ACC112 (cell line): ENCODE measurements around the gene FCHSD2.

Source experiments
- H2AFZ ChIP-seq: fragments of 200-600 bp; sonication (generic); one replicate; pipeline ENCODE4 v1.6.0; 2017; ENCODE audit warnings: antibody characterized with exemption, low read length; ENCODE audit not compliant: unreplicated experiment
- H3K27ac ChIP-seq: fragments of 200-600 bp; sonication (generic); 2 replicates; pipeline ENCODE4 v1.5.1; 2014; ENCODE audit warnings: low read depth, mild to moderate bottlenecking, antibody characterized with exemption, low read length, moderate library complexity
- H3K27me3 ChIP-seq: fragments of 200-600 bp; sonication (generic); 2 replicates; pipeline ENCODE4 v1.6.1; 2014; ENCODE audit warnings: mild to moderate bottlenecking, antibody characterized with exemption, low read length, moderate library complexity, mixed read lengths; ENCODE audit not compliant: insufficient read depth
- H3K36me3 ChIP-seq: fragments of 200-600 bp; sonication (generic); 2 replicates; pipeline ENCODE4 v1.6.1; 2016; ENCODE audit warnings: mild to moderate bottlenecking, antibody characterized with exemption, low read length, moderate library complexity, mixed read lengths; ENCODE audit not compliant: insufficient read depth
- H3K4me1 ChIP-seq: fragments of 200-600 bp; sonication (generic); one replicate; pipeline ENCODE4 v1.6.1; 2016; ENCODE audit warnings: low read length, mixed read lengths; ENCODE audit not compliant: insufficient read depth, unreplicated experiment, control insufficient read depth
- H3K4me3 ChIP-seq: fragments of 200-600 bp; sonication (generic); 2 replicates; pipeline ENCODE4 v1.5.1; 2014; ENCODE audit warnings: mild to moderate bottlenecking, low read depth, low read length
- H3K79me2 ChIP-seq: fragments of 200-600 bp; sonication (generic); one replicate; pipeline ENCODE4 v1.6.0; 2016; ENCODE audit warnings: low read length; ENCODE audit not compliant: control insufficient read depth, unreplicated experiment, insufficient read depth

FCHSD2 gene

GRCh38 chr11:73184953-73185671 lies 43.0 kb upstream of the FCHSD2 start:
- Histone ChIP-seq H3K27ac (peak overlapping the region; percentile 74), H3K36me3 (no peaks in the 10 kb centered on the region), H3K4me1 (peaks cover 31% of the 10 kb centered on the region), H3K4me3 (peak overlapping the region; percentile 38), H2AFZ (peak overlapping the region; percentile 40), H3K79me2 (no peaks in the 10 kb centered on the region), H3K27me3 (no peaks in the 10 kb centered on the region)

- Histone ChIP-seq H3K4me1 (peaks cover 28% of the 10 kb centered on the region), H3K27ac (no peak overlapping the region), H3K27me3 (no peaks in the 10 kb centered on the region), H3K4me3 (no peak overlapping the region), H3K36me3 (no peaks in the 10 kb centered on the region), H3K79me2 (no peaks in the 10 kb centered on the region), H2AFZ (no peak overlapping the region)
These were observed 40.8 kb upstream of the FCHSD2 start for GRCh38 chr11:73182824-73183321.

GRCh38 chr11:73178681-73179080 lies 36.6 kb upstream of the FCHSD2 start:
- Histone ChIP-seq H2AFZ (no peak overlapping the region), H3K79me2 (no peaks in the 10 kb centered on the region), H3K36me3 (no peaks in the 10 kb centered on the region), H3K4me1 (peaks cover 9% of the 10 kb centered on the region), H3K27me3 (no peaks in the 10 kb centered on the region), H3K27ac (no peak overlapping the region), H3K4me3 (no peak overlapping the region)

- Histone ChIP-seq H3K27ac (no peak overlapping the region), H3K27me3 (no peaks in the 10 kb centered on the region), H3K36me3 (no peaks in the 10 kb centered on the region), H3K4me1 (peaks cover 9% of the 10 kb centered on the region), H3K4me3 (no peak overlapping the region), H3K79me2 (no peaks in the 10 kb centered on the region), H2AFZ (peak overlapping the region; percentile 55)
These were observed 35.8 kb upstream of the FCHSD2 start for GRCh38 chr11:73177778-73178539.

- Histone ChIP-seq H2AFZ (peak overlapping the region; percentile 55), H3K4me1 (peaks cover 9% of the 10 kb centered on the region), H3K27me3 (no peaks in the 10 kb centered on the region), H3K4me3 (no peak overlapping the region), H3K79me2 (no peaks in the 10 kb centered on the region), H3K36me3 (no peaks in the 10 kb centered on the region), H3K27ac (no peak overlapping the region)
These were observed 35.3 kb upstream of the FCHSD2 start for GRCh38 chr11:73177380-73177777.

- no peaks in the 10 kb centered on the region for H3K79me2 ChIP-seq
- no peak overlapping the region for H3K4me3 ChIP-seq
- no peaks in the 10 kb centered on the region for H3K36me3 ChIP-seq
- H3K27me3 ChIP-seq = no peaks in the 10 kb centered on the region
- peaks cover 9% of the 10 kb centered on the region for H3K4me1 ChIP-seq
- H3K27ac ChIP-seq = no peak overlapping the region
- no peak overlapping the region for H2AFZ ChIP-seq
These were observed 34.7 kb upstream of the FCHSD2 start for GRCh38 chr11:73176874-73177155.

GRCh38 chr11:73176145-73176873 lies 34.2 kb upstream of the FCHSD2 start:
- no peak overlapping the region for H3K27ac ChIP-seq
- H3K4me3 ChIP-seq = no peak overlapping the region
- no peaks in the 10 kb centered on the region for H3K79me2 ChIP-seq
- no peaks in the 10 kb centered on the region for H3K36me3 ChIP-seq
- H2AFZ ChIP-seq = no peak overlapping the region
- no peaks in the 10 kb centered on the region for H3K27me3 ChIP-seq
- peaks cover 9% of the 10 kb centered on the region for H3K4me1 ChIP-seq

GRCh38 chr11:73175551-73176144 lies 33.5 kb upstream of the FCHSD2 start:
- H3K36me3 ChIP-seq = no peaks in the 10 kb centered on the region
- H3K4me1 ChIP-seq = peaks cover 9% of the 10 kb centered on the region
- H3K4me3 ChIP-seq = no peak overlapping the region
- no peak overlapping the region for H2AFZ ChIP-seq
- H3K27me3 ChIP-seq = no peaks in the 10 kb centered on the region
- H3K79me2 ChIP-seq = no peaks in the 10 kb centered on the region
- no peak overlapping the region for H3K27ac ChIP-seq

- H3K27me3 ChIP-seq = no peaks in the 10 kb centered on the region
- H2AFZ ChIP-seq = no peak overlapping the region
- no peaks in the 10 kb centered on the region for H3K79me2 ChIP-seq
- no peak overlapping the region for H3K27ac ChIP-seq
- H3K36me3 ChIP-seq = no peaks in the 10 kb centered on the region
- no peak overlapping the region for H3K4me3 ChIP-seq
- peaks cover 9% of the 10 kb centered on the region for H3K4me1 ChIP-seq
These were observed 32.3 kb upstream of the FCHSD2 start for GRCh38 chr11:73174495-73174791.

- Histone ChIP-seq H3K27ac (no peak overlapping the region), H2AFZ (no peak overlapping the region), H3K4me3 (no peak overlapping the region), H3K4me1 (peaks cover 9% of the 10 kb centered on the region), H3K36me3 (no peaks in the 10 kb centered on the region), H3K27me3 (no peaks in the 10 kb centered on the region), H3K79me2 (no peaks in the 10 kb centered on the region)
These were observed 31.8 kb upstream of the FCHSD2 start for GRCh38 chr11:73173755-73174494.
